Activated naive CD4-positive, alpha-beta T cell treated with anti-CD3 and anti-CD28 coated beads, Interleukin-2, amount 50 U/mL, for 16 hours (primary cell): ENCODE results near the gene LMO1.

ENCODE experiments used
- DNase-seq: peaks from one replicate; pipeline ENCODE4 v3.0.0-alpha.2; 2020

The LMO1 gene

GRCh38 chr11:8202516-8203413 is 60.9 kb downstream of the LMO1 start:
- DNase-seq, result no peak

- no peak for DNase-seq
Measured at GRCh38 chr11:8201644-8202365, 61.9 kb downstream of the LMO1 start.

- no peak for DNase-seq
Measured at GRCh38 chr11:8199676-8200075, 64.0 kb downstream of the LMO1 start.

GRCh38 chr11:8196749-8197148 is 66.9 kb downstream of the LMO1 start:
- no peak for DNase-seq

- no peak for DNase-seq
Measured at GRCh38 chr11:8194956-8195355, 68.7 kb downstream of the LMO1 start.

- no peak for DNase-seq
Measured at GRCh38 chr11:8192896-8193209, 70.8 kb downstream of the LMO1 start.

- peak; percentile 35 for DNase-seq
Measured at GRCh38 chr11:8192016-8192895, 71.4 kb downstream of the LMO1 start.

- no peak for DNase-seq
Measured at GRCh38 chr11:8190431-8190830, 73.2 kb downstream of the LMO1 start.

- no peak for DNase-seq
Measured at GRCh38 chr11:8186429-8186828, 77.2 kb downstream of the LMO1 start.

GRCh38 chr11:8183111-8183510 is 80.6 kb downstream of the LMO1 start:
- DNase-seq, result no peak

GRCh38 chr11:8180469-8180868 is 83.2 kb downstream of the LMO1 start:
- DNase-seq, result no peak

- no peak for DNase-seq
Measured at GRCh38 chr11:8178297-8178696, 85.4 kb downstream of the LMO1 start.

- no peak for DNase-seq
Measured at GRCh38 chr11:8177136-8177535, 86.5 kb downstream of the LMO1 start.
